Measurements from ENCODE around the gene FTL. TPM values are rescaled to one million over a fixed set of nuclear protein-coding genes. Genes with fewer than 3 reads are reported as not detected.
"Not testable (repeated sequence)": the region's sequence is repeated elsewhere in the genome, so short reads cannot be mapped to it uniquely, and the experiment has no call there.

FTL gene
- total RNA-seq, 1 experiment from 2014 or later, result 1,983 TPM

DNA sequence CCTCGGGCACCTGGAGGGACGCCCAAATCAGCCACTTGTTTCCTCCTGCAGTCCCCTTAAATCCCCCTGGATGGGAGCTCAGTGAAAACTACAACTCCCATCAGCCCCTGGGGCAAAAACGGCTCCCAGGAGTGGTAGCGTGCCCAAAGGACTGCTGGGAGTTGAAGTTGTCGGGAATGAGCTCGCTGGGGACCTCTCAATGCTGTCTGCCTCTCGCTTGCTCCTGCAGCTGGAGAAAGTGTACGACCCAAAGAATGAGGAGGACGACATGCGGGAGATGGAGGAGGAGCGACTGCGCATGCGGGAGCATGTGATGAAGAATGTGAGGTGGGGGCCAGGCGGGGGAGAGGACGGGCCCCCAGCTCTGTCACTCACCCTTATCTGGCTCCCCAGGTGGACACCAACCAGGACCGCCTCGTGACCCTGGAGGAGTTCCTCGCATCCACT lies 46.3 kb upstream of the FTL start:
- no peak for TF ChIP-seq CTCF (conservative IDR thresholded peaks at IDR 0.05; ENCODE audit: low read depth, low read length)
- no peak for TF ChIP-seq EZH2 (IDR thresholded peaks at IDR 0.05; ENCODE audit: borderline replicate concordance, low read depth, low read length, poor library complexity, severe bottlenecking)
- Histone ChIP-seq H3K27ac (ENCODE audit: low read depth, low read length, poor library complexity, severe bottlenecking) (no peak overlapping the region), H3K9me3 (ENCODE audit: low read depth, low read length, poor library complexity, severe bottlenecking) (no peaks in the 10 kb centered on the region), H3K4me3 (ENCODE audit: low read depth, low read length, poor library complexity, severe bottlenecking) (no peak overlapping the region), H3K27me3 (replicated peaks; ENCODE audit: insufficient read depth, low read depth, low read length, poor library complexity) (no peaks in the 10 kb centered on the region), H3K4me1 (ENCODE audit: insufficient read depth, low read length, poor library complexity, severe bottlenecking) (no peaks in the 10 kb centered on the region), H3K36me3 (ENCODE audit: insufficient read depth, low read length, poor library complexity, severe bottlenecking) (peaks cover 11% of the 10 kb centered on the region)
- peak; percentile 70 for DNase-seq (ENCODE audit: low spot score)
- intact Hi-C loops (cut with micrococcal nuclease; ENCODE audit: unreplicated experiment), result no loop called here
- ChIA-PET POLR2A (ENCODE audit: low non-redundant PET) (no interaction called here), CTCF (interaction anchor here (0.6 to 0.8 kb wide), 2 partner anchors 52 to 131 kb away, joined by 3 read pairs; no protein-coding TSS in a partner anchor)
- BruUV-seq (replicated peaks), result no TSS peak

GRCh38 chr19:48919271-48919670 lies 45.8 kb upstream of the FTL start:
- CTCF ChIA-PET, result interaction anchor here (0.6 to 0.8 kb wide), 2 partner anchors 51 to 131 kb away, joined by 3 read pairs; no protein-coding TSS in a partner anchor

DNA sequence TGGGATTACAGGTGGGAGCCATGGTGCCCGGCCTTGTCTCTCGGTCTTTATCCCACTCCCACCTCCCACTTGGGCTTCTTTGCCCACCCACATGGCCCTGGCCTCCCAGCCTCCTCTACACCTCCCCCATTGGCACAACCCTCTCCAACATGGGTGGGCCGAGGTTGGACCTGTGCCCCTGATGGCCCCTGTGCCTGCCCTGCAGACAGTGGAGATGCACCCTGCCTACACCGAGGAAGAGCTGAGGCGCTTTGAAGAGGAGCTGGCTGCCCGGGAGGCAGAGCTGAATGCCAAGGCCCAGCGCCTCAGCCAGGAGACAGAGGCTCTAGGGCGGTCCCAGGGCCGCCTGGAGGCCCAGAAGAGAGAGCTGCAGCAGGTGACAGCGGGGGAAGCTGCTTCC lies 44.2 kb upstream of the FTL start:
- intact Hi-C loops (cut with micrococcal nuclease; ENCODE audit: unreplicated experiment), result no loop called here
- H3K4me1 ChIP-seq (ENCODE audit: insufficient read depth, low read length, poor library complexity, severe bottlenecking), result no peaks in the 10 kb centered on the region
- no peak for TF ChIP-seq CTCF (conservative IDR thresholded peaks at IDR 0.05; ENCODE audit: low read depth, low read length)
- no peak for TF ChIP-seq EZH2 (IDR thresholded peaks at IDR 0.05; ENCODE audit: borderline replicate concordance, low read depth, low read length, poor library complexity, severe bottlenecking)
- DNase-seq (ENCODE audit: low spot score), result no peak
- no TSS peak for BruUV-seq (replicated peaks)
- peaks cover 7% of the 10 kb centered on the region for H3K36me3 ChIP-seq (ENCODE audit: insufficient read depth, low read length, poor library complexity, severe bottlenecking)
- CTCF ChIA-PET, result no interaction called here
- no peak overlapping the region for H3K4me3 ChIP-seq (ENCODE audit: low read depth, low read length, poor library complexity, severe bottlenecking)
- POLR2A ChIA-PET (ENCODE audit: low non-redundant PET), result no interaction called here
- no peak overlapping the region for H3K27ac ChIP-seq (ENCODE audit: low read depth, low read length, poor library complexity, severe bottlenecking)
- H3K9me3 ChIP-seq (ENCODE audit: low read depth, low read length, poor library complexity, severe bottlenecking), result no peaks in the 10 kb centered on the region
- no peaks in the 10 kb centered on the region for H3K27me3 ChIP-seq (replicated peaks; ENCODE audit: insufficient read depth, low read depth, low read length, poor library complexity)

More at GRCh38 chr19:48919271-48919670, 45.8 kb upstream of the FTL start:
- H3K27ac ChIP-seq (ENCODE audit: low read depth, low read length, poor library complexity, severe bottlenecking); BruUV-seq (replicated peaks); H3K36me3 ChIP-seq (ENCODE audit: insufficient read depth, low read length, poor library complexity, severe bottlenecking); H3K9me3 ChIP-seq (ENCODE audit: low read depth, low read length, poor library complexity, severe bottlenecking); DNase-seq (ENCODE audit: low spot score); H3K4me3 ChIP-seq (ENCODE audit: low read depth, low read length, poor library complexity, severe bottlenecking); H3K27me3 ChIP-seq (replicated peaks; ENCODE audit: insufficient read depth, low read depth, low read length, poor library complexity); intact Hi-C loops (cut with micrococcal nuclease; ENCODE audit: unreplicated experiment); H3K4me1 ChIP-seq (ENCODE audit: insufficient read depth, low read length, poor library complexity, severe bottlenecking); POLR2A ChIA-PET (ENCODE audit: low non-redundant PET): not testable (repeated sequence)
